Measurements from ENCODE around the gene AHI1.

DNA sequence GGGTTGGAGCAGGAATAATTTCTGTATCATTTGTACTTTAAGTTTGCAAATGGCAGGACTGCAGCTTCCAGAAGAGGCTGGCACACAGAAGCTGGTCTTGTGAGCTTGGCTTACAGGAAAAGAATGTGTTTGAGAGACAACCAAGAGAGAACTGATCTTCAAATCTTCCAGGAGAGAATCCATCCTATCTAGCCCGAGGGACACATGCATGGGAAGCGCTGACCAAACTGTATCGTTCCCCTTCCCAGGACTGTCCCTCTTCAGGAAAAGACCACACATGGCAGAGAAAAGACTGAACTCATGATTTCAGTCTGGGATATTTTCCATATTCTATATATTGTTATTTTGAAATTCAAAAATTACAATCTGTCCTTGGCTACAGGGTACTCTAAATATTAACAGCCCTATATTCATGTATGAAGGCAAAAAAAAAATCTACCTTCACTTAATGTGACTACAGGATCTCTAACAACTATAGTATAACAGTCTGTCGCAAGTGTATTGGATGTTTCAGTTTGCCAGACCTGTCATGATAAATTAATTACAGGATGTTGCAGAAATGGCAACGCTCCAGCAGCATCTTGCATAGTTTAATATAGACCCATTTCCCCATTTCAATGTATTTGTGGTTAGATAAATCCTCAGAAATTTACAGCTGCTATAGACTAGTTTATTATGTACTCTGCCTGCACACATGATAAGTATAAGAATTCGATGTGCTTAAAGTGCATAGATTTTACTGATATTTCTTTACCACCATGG is 217.0 kb downstream of the AHI1 start:
- TF ChIP-seq, protein P1, sequence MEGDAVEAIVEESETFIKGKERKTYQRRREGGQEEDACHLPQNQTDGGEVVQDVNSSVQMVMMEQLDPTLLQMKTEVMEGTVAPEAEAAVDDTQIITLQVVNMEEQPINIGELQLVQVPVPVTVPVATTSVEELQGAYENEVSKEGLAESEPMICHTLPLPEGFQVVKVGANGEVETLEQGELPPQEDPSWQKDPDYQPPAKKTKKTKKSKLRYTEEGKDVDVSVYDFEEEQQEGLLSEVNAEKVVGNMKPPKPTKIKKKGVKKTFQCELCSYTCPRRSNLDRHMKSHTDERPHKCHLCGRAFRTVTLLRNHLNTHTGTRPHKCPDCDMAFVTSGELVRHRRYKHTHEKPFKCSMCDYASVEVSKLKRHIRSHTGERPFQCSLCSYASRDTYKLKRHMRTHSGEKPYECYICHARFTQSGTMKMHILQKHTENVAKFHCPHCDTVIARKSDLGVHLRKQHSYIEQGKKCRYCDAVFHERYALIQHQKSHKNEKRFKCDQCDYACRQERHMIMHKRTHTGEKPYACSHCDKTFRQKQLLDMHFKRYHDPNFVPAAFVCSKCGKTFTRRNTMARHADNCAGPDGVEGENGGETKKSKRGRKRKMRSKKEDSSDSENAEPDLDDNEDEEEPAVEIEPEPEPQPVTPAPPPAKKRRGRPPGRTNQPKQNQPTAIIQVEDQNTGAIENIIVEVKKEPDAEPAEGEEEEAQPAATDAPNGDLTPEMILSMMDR (IDR thresholded peaks at IDR 0.05) = no peak
- TF ChIP-seq POLR2A (IDR thresholded peaks at IDR 0.05) = no peak
